ENCODE measurements around the gene CBX4. TPM values are rescaled to one million over a fixed set of nuclear protein-coding genes. Genes with fewer than 3 reads are reported as not detected.

CBX4 gene
- total RNA-seq, 4 donors from 2014 or later = 5.6 to 17.2 (median 13.5) TPM

- Histone ChIP-seq H3K9me3 (no peaks in the 10 kb centered on the region), H3K27ac (no peak overlapping the region), H3K36me3 (no peaks in the 10 kb centered on the region), H3K4me3 (replicated peaks in 1 of 3) (peak overlapping the region in 1 of 3 donors; percentile 17), H3K27me3 (peaks cover 32% of the 10 kb centered on the region), H3K4me1 (peaks cover 29 to 44% of the 10 kb centered on the region in 2 donors)
- intact Hi-C loops (cut with DNase I) = no loop called here
- WGBS, 2 donors = 69 to 79% methylated on average over 18 to 30 of the region's 41 CpGs
- DNase-seq = no peak
- TF ChIP-seq POLR2A (IDR thresholded peaks at IDR 0.05) (no peak), CTCF (IDR thresholded peaks at IDR 0.05) (no peak)
Measured at GRCh38 chr17:79815836-79816461, 23.3 kb downstream of the CBX4 start.

- Histone ChIP-seq H3K4me1 (peaks cover 32 to 52% of the 10 kb centered on the region in 2 donors), H3K27me3 (peaks cover 34% of the 10 kb centered on the region), H3K9me3 (no peaks in the 10 kb centered on the region), H3K4me3 (replicated peaks in 1 of 3) (peak overlapping the region in 1 of 3 donors; percentile 17), H3K36me3 (no peaks in the 10 kb centered on the region), H3K27ac (peak overlapping the region in 1 of 3 donors; percentile 12)
- TF ChIP-seq CTCF (IDR thresholded peaks at IDR 0.05) (no peak), POLR2A (IDR thresholded peaks at IDR 0.05) (peak in 1 of 2 donors; percentile 39)
- intact Hi-C loops (cut with DNase I) = no loop called here
- peak; percentile 90 for DNase-seq
- WGBS, 2 donors = 2% methylated on average over 20 of the region's 96 CpGs; no CpG with 5 or more reads in 1 of the 2 donors
Measured at GRCh38 chr17:79814974-79815835, 24.0 kb downstream of the CBX4 start.

GRCh38 chr17:79814127-79814973 is 24.9 kb downstream of the CBX4 start:
- TF ChIP-seq CTCF (IDR thresholded peaks at IDR 0.05) = no peak
- TF ChIP-seq POLR2A (IDR thresholded peaks at IDR 0.05) = no peak
- peaks cover 38 to 58% of the 10 kb centered on the region in 2 donors for H3K4me1 ChIP-seq
- H3K9me3 ChIP-seq = no peaks in the 10 kb centered on the region
- H3K27ac ChIP-seq = peak overlapping the region in 1 of 3 donors; percentile 12
- H3K4me3 ChIP-seq (replicated peaks in 1 of 3) = peak overlapping the region in 1 of 3 donors; percentile 17
- no peaks in the 10 kb centered on the region for H3K36me3 ChIP-seq
- no peak for DNase-seq
- peaks cover 39% of the 10 kb centered on the region for H3K27me3 ChIP-seq
- intact Hi-C loops (cut with DNase I) = no loop called here
- 34 to 38% methylated on average over 23 to 26 of the region's 43 CpGs for WGBS, 2 donors

GRCh38 chr17:79813297-79814126 is 25.7 kb downstream of the CBX4 start:
- TF ChIP-seq CTCF (IDR thresholded peaks at IDR 0.05) = no peak
- TF ChIP-seq POLR2A (IDR thresholded peaks at IDR 0.05) = no peak
- Histone ChIP-seq H3K4me3 (replicated peaks in 1 of 3) (peak overlapping the region in 1 of 3 donors; percentile 17), H3K27ac (no peak overlapping the region), H3K4me1 (peaks cover 40 to 63% of the 10 kb centered on the region in 2 donors), H3K9me3 (no peaks in the 10 kb centered on the region), H3K27me3 (peaks cover 47% of the 10 kb centered on the region), H3K36me3 (no peaks in the 10 kb centered on the region)
- DNase-seq = no peak
- intact Hi-C loops (cut with DNase I) = no loop called here
- 9 to 23% methylated on average over 6 to 8 of the region's 89 CpGs for WGBS, 2 donors

Data from thyroid gland (tissue), 4 donors.